Measurements from ENCODE around the gene ASCC1.
"Not testable (repeated sequence)": the region's sequence is repeated elsewhere in the genome, so short reads cannot be mapped to it uniquely, and the experiment has no call there.

Gene ASCC1

DNA sequence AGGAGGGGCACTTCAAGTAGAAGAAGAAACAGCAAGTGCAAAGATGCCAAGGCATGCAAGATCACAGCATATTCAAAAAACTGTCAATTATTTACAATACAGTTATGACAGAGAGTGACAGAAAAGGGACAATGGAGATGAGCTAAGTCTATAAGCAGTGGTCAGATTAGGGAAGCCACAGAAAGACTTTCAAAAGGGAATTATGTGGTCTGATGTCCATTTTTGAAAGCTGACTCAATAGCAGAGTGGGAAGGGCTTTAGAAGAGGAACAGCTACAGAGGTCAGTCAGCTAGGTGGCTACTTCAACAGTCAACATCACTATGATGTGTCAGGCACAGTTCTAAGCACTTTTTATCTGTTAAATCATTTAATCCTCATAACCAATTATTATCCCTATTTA lies 82.6 kb downstream of the ASCC1 start:
- DNase-seq (ENCODE audit: low read depth in 2 of 2, low spot score in 1 of 2) = no peak

GRCh38 chr10:72132854-72133253 lies 83.2 kb downstream of the ASCC1 start:
- no peak for DNase-seq (ENCODE audit: low read depth in 2 of 2, low spot score in 1 of 2)

DNA sequence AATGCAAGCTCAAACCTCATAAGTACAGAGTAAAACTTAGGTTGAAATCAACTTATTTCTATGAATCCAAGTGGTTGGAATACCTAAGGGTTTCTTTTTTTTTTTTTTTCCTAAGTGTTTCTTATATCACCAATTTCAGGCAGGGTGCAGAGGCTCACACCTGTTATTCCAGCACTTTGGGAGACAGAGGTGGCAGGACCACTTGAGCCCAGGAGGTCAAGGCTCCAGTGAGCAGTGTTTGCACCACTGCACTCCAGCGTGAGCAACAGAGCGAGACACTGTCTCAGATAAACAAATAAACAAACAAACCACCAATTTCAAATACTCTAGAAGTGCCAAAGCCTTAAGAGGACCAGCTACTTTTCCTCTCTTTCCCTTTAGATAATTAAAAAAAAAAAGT lies 88.5 kb downstream of the ASCC1 start:
- no peak for DNase-seq (ENCODE audit: low read depth in 2 of 2, low spot score in 1 of 2)

DNA sequence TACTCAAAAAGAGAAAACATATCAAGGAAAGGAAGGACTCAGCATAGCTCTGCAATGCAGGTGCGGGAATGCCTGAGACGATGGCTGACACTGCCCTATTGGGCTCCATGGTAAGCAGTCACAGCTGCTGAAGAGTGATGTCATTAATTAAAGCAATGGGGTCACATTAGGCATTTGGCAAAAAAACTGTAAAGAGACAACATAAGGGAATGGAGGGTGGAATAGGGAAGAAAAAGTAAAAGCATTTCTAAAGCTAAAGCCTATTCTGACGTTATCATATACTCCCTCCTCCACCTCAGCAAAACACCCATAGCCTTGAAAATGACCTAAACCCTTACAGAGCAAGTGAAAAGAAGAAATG lies 89.2 kb downstream of the ASCC1 start:
- no peak for DNase-seq (ENCODE audit: low read depth in 2 of 2, low spot score in 1 of 2)

DNA sequence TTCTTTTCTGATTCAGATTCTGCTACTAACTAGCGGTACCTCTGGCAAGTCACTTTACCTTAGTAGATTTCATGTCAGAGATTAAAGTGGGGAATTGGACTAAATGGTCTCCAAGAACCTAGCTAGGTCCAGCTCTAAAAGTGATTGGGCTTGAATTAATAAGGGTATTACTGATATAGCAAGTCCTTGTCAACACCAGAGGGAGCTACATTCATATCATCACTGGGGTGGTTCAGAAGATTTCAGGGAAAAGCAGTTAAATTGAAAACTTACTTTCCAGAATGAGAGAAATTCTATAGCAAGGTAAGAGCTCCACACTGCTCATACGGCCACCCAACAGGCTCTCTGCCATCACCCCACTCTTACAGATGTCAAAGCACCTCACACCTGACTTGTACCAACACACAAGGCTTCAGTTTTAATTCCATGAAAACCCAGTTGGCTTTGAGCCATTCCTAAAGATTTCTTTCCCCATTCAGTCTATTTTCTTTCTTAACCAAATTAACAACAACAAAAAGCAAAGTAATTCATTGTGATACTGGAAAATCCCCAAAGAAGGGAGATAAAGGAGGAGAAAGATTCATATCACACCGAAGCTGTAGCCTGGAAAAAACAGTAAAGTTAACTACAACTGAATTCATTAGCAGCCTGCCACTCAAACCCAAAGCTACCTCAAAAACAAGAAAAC lies 89.7 kb downstream of the ASCC1 start:
- DNase-seq (ENCODE audit: low read depth in 2 of 2, low spot score in 1 of 2) = no peak

- no peak for DNase-seq (ENCODE audit: low read depth in 2 of 2, low spot score in 1 of 2)
These were observed 91.1 kb downstream of the ASCC1 start for GRCh38 chr10:72124989-72125388.

DNA sequence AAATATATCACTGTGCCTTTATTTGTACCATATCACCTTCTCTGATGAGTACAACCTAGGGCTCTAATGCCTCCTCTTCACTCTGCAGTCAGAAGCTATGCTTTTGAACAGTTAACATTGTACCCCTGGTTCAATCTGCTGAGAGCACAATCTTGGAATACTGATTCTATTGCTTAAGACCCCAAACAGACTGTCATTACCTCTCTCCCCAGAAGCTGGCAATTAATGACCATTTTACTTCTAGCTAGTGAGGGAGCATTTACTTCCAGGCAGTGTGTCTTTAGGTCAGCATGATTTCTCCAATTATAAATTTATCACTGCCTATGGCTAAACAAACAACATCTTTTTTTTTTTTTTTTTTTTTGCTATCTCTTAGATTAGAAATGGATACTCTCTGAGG lies 91.7 kb downstream of the ASCC1 start:
- DNase-seq (ENCODE audit: low read depth in 2 of 2, low spot score in 1 of 2) = no peak

DNA sequence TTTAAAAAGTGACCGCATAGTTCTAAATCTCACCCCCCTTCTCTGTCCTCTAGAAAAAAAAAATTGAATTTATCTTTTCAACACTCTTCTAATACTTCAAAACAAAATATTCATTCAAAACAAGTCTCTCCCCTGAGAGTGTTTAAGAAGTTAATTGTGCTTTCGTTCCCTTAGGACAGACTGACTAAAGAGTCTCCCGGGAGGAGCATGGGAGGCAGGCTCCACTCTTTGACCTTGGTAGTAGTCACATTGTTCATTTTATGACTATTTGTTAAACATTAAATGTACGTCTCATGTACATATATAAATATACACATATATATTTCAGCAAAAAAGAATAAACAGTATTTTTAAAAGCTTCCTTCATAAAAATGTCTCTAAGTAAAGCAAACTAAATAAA lies 92.5 kb downstream of the ASCC1 start:
- no peak for DNase-seq (ENCODE audit: low read depth in 2 of 2, low spot score in 1 of 2)

GRCh38 chr10:72122221-72122620 lies 93.9 kb downstream of the ASCC1 start:
- no peak for DNase-seq (ENCODE audit: low read depth in 2 of 2, low spot score in 1 of 2)

- DNase-seq (ENCODE audit: low read depth in 2 of 2, low spot score in 1 of 2) = no peak
These were observed 94.7 kb downstream of the ASCC1 start for GRCh38 chr10:72121389-72121788.

DNA sequence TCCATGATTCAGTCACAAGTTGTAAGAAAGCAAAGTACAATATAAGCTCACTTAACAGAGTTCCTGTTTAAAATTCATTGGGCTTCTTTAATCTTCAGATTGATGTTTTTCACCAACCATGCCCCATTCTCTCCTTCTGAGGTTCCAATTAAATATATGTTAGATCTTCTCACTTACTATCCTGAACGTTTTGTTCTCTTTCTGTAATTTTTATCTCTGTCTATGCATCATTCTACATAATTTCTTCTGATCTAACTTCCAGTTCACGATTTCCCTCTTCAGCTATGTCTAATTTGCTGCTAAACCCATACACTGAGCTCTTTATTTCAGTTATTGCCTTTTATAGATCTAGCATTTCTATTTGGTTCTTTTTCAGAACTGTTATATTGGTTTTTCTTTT lies 99.7 kb downstream of the ASCC1 start:
- no peak for DNase-seq (ENCODE audit: low read depth in 2 of 2, low spot score in 1 of 2)

DNA sequence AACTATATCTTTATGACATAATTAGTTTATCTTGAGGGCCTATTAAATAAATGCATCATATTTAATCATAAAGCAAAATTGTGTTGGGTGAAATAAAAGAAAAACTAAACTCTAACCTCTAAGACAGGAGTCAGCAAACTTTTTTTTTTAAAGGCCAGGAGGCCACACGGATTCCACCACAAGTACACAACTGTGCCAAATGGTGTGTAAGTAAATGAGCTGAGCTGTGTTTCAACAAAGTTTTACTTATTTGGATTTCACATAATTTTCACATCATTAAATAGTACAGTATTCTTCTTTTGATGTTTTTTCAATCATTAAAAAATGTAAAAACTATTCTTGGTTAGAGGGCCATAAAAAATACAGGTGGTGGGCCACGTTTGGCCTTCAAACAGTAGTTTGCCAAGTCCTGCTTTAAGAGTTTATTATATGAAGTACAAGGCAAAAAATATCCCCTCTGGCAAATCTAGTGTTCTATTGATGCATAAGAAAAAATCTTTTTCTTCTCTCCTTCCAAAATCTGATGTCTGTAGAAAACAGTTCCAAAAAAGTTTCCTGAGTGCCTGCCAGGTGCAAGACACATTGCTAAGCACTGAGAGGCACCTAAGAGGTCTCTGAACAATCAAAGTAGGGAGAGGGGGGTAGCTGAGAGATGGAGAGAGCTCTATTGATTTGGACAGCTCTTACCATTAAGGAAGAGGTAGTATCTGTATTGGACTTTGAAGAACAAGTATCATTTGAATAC lies 101.2 kb downstream of the ASCC1 start:
- no peak for DNase-seq (ENCODE audit: low read depth in 2 of 2, low spot score in 1 of 2)

- no peak for DNase-seq (ENCODE audit: low read depth in 2 of 2, low spot score in 1 of 2)
These were observed 105.2 kb downstream of the ASCC1 start for GRCh38 chr10:72110673-72111401.

DNA sequence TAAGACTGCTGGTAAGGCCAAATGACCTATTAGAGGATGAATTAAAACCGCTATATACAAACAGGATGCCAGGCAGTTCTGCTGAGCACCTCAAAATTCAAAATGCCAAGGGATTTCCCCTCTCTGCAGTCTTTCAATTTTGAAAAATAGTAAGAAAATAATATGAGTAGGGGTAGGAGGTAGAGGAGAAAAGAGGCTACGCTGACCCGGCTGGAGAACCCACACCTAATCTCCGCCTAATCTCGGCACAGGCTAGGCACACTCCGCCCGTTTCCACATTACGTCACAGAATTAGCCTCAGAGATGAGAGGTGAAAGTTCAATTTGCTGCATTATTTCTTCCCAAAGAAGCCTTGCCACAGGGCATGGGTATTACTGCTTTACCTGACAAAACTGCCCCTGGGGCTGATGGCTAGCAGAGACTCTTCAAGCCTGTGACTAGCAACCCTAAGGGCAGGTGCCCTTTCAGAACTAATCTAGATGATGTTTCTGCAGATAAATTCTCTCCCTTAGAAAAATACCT lies 106.4 kb downstream of the ASCC1 start:
- no peak for DNase-seq (ENCODE audit: low read depth in 2 of 2, low spot score in 1 of 2)

- no peak for DNase-seq (ENCODE audit: low read depth in 2 of 2, low spot score in 1 of 2)
These were observed 107.0 kb downstream of the ASCC1 start for GRCh38 chr10:72108830-72109635.

- DNase-seq (ENCODE audit: low read depth in 2 of 2, low spot score in 1 of 2) = not testable (repeated sequence)
These were observed 108.1 kb downstream of the ASCC1 start for GRCh38 chr10:72108004-72108370.

DNA sequence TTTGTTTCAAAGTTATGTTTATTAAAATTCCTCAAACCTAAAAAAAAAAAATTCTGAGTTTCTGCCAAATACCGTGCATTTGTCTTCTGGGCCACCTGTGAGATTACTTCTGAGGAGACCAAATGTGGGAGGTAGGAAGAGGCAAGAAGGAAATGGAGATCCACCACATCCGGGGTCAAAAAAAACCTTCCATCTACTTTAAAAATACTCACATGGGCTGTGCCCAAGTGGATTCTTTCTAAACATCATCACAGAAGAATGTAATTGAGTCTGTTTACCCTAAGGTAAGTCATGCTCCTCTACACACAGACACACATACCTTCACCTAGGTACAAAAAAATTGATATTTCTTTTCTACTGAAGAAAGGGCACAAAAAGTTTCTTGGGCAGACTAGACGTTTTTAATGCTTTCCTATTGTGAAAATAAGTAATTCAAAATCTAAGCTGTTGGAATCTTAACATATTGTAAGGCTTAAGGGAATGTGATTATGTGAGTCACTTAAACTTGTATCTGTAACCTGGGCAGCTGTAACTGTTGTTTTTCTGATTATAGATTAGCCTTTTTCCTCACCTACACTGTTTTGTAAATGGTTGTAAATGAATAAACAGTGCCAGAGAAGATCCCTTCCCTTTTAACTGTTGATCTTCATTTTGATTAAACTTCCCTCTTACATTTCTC lies 108.6 kb downstream of the ASCC1 start:
- DNase-seq (ENCODE audit: low read depth in 2 of 2, low spot score in 1 of 2) = no peak

DNA sequence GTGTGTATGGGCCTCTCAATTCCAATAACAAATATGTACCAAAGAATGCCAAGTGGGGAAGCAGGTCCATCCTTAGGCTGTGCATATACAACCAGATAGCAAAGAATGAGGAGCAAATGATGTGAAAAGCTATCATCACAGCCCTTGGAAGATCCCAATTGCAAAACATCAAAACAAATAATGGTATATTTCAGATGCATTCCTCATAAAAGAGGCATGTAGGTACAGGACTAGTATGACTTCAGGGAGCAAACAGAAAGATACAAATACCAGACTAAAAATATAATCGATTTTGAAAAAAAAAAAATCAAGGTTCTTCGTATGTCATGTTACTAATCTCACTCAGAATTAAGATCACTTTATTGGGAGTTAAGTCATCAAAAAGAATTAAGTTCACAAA lies 109.2 kb downstream of the ASCC1 start:
- DNase-seq (ENCODE audit: low read depth in 2 of 2, low spot score in 1 of 2) = no peak

DNA sequence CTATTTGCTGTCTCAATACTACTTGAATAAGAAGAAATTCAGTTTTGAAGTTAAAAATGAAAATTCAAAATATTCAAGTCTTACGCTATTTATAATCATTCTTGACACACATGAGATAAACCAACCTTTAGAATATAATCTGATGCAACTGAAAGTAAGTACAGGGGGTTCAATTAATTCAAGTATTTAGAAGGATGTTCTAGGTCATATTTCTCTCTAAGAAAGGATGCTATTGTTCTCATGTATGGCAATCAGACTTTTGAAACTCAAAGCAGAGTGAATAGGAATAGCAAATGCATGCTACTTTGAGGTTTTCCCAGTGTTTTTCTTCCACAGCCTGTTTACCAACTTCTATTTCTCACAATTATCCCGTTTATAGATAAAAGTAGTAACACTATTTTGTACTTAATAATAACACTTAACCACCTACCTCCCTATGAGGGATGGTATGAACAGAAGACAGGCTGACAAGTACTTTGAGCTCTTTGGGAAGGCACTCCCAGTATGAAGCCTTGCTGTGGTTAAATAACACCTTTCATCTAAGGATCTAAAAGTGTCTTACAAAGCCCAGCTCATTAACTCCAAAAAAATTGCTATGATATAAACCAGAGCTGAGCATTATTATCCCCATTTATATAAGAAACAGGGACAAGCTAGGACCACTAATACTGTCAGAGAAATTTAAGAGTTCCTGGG lies 109.8 kb downstream of the ASCC1 start:
- no peak for DNase-seq (ENCODE audit: low read depth in 2 of 2, low spot score in 1 of 2)

GRCh38 chr10:72105710-72106109 lies 110.4 kb downstream of the ASCC1 start:
- no peak for DNase-seq (ENCODE audit: low read depth in 2 of 2, low spot score in 1 of 2)
